HepG2 (cell line): ENCODE measurements around the gene SEMA3C. TPM values are rescaled to one million over a fixed set of nuclear protein-coding genes. Genes with fewer than 3 reads are reported as not detected.

Experiments
- ATAC-seq: fragments of 200-7000 bp; cut with Tn5 transposase; 3 replicates; pipeline ENCODE4 v1.9.1; 2020; ENCODE audit warnings: mild to moderate bottlenecking, moderate library complexity
- BruUV-seq: library from RNA; stranded (reverse); fragments of 400-500 nt; replicated peaks from 2 replicates; lab custom pipeline; 2021; lab: Mats Ljungman, UMichigan
- CTCF ChIA-PET: fragments of 300-600 bp; formaldehyde crosslinking; extraction: SDS; loops from one replicate; lab custom pipeline; 2021; ENCODE audit warnings: low total read pairs, inconsistent platforms, low intra/inter-chr PET ratio; lab: Yijun Ruan, JAX
- POLR2A ChIA-PET: fragments of 350-600 bp; sonication (Branson Sonifier 250); formaldehyde crosslinking; loops from one replicate; lab custom pipeline; 2020; ENCODE audit warnings: antibody characterized with exemption, inconsistent platforms; lab: Yijun Ruan, JAX
- DNase-seq: peaks from one replicate; pipeline ENCODE4 v3.0.0-alpha.2; 2015; ENCODE audit warnings: low spot score
- FAIRE-seq: peaks from 3 replicates; lab custom pipeline; 2011; peaks lifted over from hg19 to GRCh38; lab: Jason Lieb, UNC
- H2AFZ ChIP-seq: one replicate; pipeline ENCODE4 v1.6.1; 2011; ENCODE audit warnings: low read length, inconsistent platforms
- H3K27ac ChIP-seq: fragments of 300-600 bp; 3 replicates; pipeline ENCODE4 v1.8.0; 2011; ENCODE audit warnings: mixed run types, mild to moderate bottlenecking, mixed read lengths, low read length, inconsistent platforms; ENCODE audit not compliant: insufficient read depth; ENCODE audit errors: extremely low read length
- H3K27me3 ChIP-seq, 2 experiments: fragments of 200-600 bp in 1 of 2; 2 replicates in 1 of 2; 3 replicates in 1 of 2; pipeline versions ENCODE4 v1.6.0 to v1.8.0; 2011; ENCODE audit warnings: low read length in 2 of 2, mild to moderate bottlenecking in 2 of 2, moderate library complexity in 2 of 2, inconsistent platforms in 1 of 2; ENCODE audit not compliant: insufficient read depth in 2 of 2, control insufficient read depth in 1 of 2
- H3K36me3 ChIP-seq, 2 experiments: fragments of 200-600 bp in 1 of 2; replicated peaks in 1 of 2; 2 replicates in 1 of 2; 3 replicates in 1 of 2; pipeline versions ENCODE4 v1.5.1 to v1.8.0; 2011; ENCODE audit warnings: low read length in 2 of 2, inconsistent platforms in 1 of 2; ENCODE audit not compliant: insufficient read depth in 2 of 2, control insufficient read depth in 1 of 2
- H3K4me1 ChIP-seq: 2 replicates; pipeline ENCODE4 v1.5.1; 2012; ENCODE audit warnings: low read length, inconsistent platforms; ENCODE audit not compliant: insufficient read depth
- H3K4me2 ChIP-seq: 2 replicates; pipeline ENCODE4 v1.6.0; 2011; ENCODE audit warnings: low read depth, low read length, inconsistent platforms
- H3K4me3 ChIP-seq, 3 experiments: fragments of 200-600 bp in 1 of 3; sonication (generic), shearing (Covaris generic) in 1 of 3; replicated peaks in 1 of 3; 2 replicates each; pipeline ENCODE4 v1.5.1; 2011 to 2016; ENCODE audit warnings: low read length in 3 of 3, inconsistent platforms in 2 of 3, low read depth in 2 of 3, mild to moderate bottlenecking in 2 of 3, control low read depth in 1 of 3, mixed read lengths in 1 of 3; ENCODE audit not compliant: insufficient read depth in 1 of 3
- H3K79me2 ChIP-seq: one replicate; pipeline ENCODE4 v1.6.1; 2011; ENCODE audit warnings: low read length, inconsistent platforms; ENCODE audit not compliant: insufficient read depth
- H3K9ac ChIP-seq: 2 replicates; pipeline ENCODE4 v1.6.0; 2011; ENCODE audit warnings: mild to moderate bottlenecking, low read depth, low read length, inconsistent platforms; ENCODE audit not compliant: insufficient read depth
- H3K9me3 ChIP-seq: 2 replicates; pipeline ENCODE4 v1.5.1; 2012; ENCODE audit warnings: mild to moderate bottlenecking, low read length
- H4K20me1 ChIP-seq: 2 replicates; pipeline ENCODE4 v1.6.0; 2011; ENCODE audit warnings: inconsistent platforms, mild to moderate bottlenecking, low read length, moderate library complexity; ENCODE audit not compliant: insufficient read depth
- CENPBD1 ChIP-seq: sonication (generic); formaldehyde crosslinking; IDR thresholded peaks from 2 replicates; pipeline ENCODE4 v1.8.0; 2022; ENCODE audit warnings: missing genetic modification reagents, low read depth, mild to moderate bottlenecking, borderline replicate concordance
- GTF3A ChIP-seq: sonication (generic); formaldehyde crosslinking; conservative IDR thresholded peaks from 2 replicates; pipeline ENCODE4 v1.4.0; 2020; ENCODE audit warnings: mild to moderate bottlenecking, missing genetic modification reagents
- IRX3 ChIP-seq: sonication (generic); formaldehyde crosslinking; IDR thresholded peaks from 2 replicates; pipeline ENCODE4 v1.8.1; 2023; ENCODE audit warnings: mild to moderate bottlenecking, low read depth, missing genetic modification reagents, borderline replicate concordance
- PITX1 ChIP-seq: sonication (generic); formaldehyde crosslinking; IDR thresholded peaks from 2 replicates; pipeline ENCODE4 v1.5.1; 2020; ENCODE audit warnings: mild to moderate bottlenecking, missing genetic modification reagents
- REL ChIP-seq: sonication (generic); formaldehyde crosslinking; conservative IDR thresholded peaks from 2 replicates; pipeline ENCODE4 v1.8.0; 2022; ENCODE audit warnings: mild to moderate bottlenecking, missing genetic modification reagents, moderate library complexity
- SP2 ChIP-seq: sonication (generic); formaldehyde crosslinking; IDR thresholded peaks from 2 replicates; pipeline ENCODE4 v1.5.1; 2020; ENCODE audit warnings: mild to moderate bottlenecking, missing genetic modification reagents
- SYNCRIP ChIP-seq: fragments of 200-400 bp; formaldehyde crosslinking; IDR thresholded peaks from 2 replicates; pipeline ENCODE4 v1.6.1; 2018; ENCODE audit warnings: mild to moderate bottlenecking, low read depth, low read length; ENCODE audit not compliant: insufficient read depth
- THAP8 ChIP-seq: sonication (generic); formaldehyde crosslinking; IDR thresholded peaks from 2 replicates; pipeline ENCODE4 v1.5.1; 2020; ENCODE audit warnings: missing genetic modification reagents, mild to moderate bottlenecking, borderline replicate concordance
- ZBED4 ChIP-seq: sonication (generic); formaldehyde crosslinking; IDR thresholded peaks from 2 replicates; pipeline ENCODE4 v1.4.0; 2020; ENCODE audit warnings: missing genetic modification reagents, borderline replicate concordance
- ZNF138 ChIP-seq: sonication (generic); formaldehyde crosslinking; IDR thresholded peaks from 2 replicates; pipeline ENCODE4 v1.5.0; 2020; ENCODE audit warnings: mild to moderate bottlenecking, low read depth, missing genetic modification reagents
- ZNF343 ChIP-seq: sonication (generic); formaldehyde crosslinking; IDR thresholded peaks from 2 replicates; pipeline ENCODE4 v1.4.0; 2020; ENCODE audit warnings: mild to moderate bottlenecking, missing genetic modification reagents
- ZNF354B ChIP-seq: sonication (generic); formaldehyde crosslinking; IDR thresholded peaks from 2 replicates; pipeline ENCODE4 v1.8.0; 2022; ENCODE audit warnings: mild to moderate bottlenecking, missing genetic modification reagents
- ZNF547 ChIP-seq: sonication (generic); formaldehyde crosslinking; IDR thresholded peaks from 2 replicates; pipeline ENCODE4 v1.5.1; 2020; ENCODE audit warnings: mild to moderate bottlenecking, missing genetic modification reagents
- ZNF609 ChIP-seq: sonication (generic); formaldehyde crosslinking; IDR thresholded peaks from 2 replicates; pipeline ENCODE4 v1.4.0; 2020; ENCODE audit warnings: mild to moderate bottlenecking, missing genetic modification reagents, borderline replicate concordance
- WGBS: methylation state at CpG from one replicate; pipeline ENCODE4 v1.1.6; 2017; ENCODE audit warnings: low lambda C conversion rate; 5-methylcytosine and 5-hydroxymethylcytosine counted together
- in situ Hi-C: cut with HindIII; loops from 2 replicates; pipeline ENCODE4 v1.10.0; 2017; ENCODE audit warnings: low pct_unique_long_range_greater_than_20kb; ENCODE audit not compliant: extremely low pct_ligation_motif_present
- intact Hi-C: fragments of 100-400 bp; cut with micrococcal nuclease; formaldehyde crosslinking; loops from one replicate; pipeline ENCODE4 v1.10.0; 2022; ENCODE audit not compliant: unreplicated experiment
- polyA plus RNA-seq, 8 experiments: library from polyadenylated mRNA; depleted of rRNA in 3 of 8; stranded (reverse) in 7 of 8; unstranded in 1 of 8; fragments of >200 nt; fragmentation: Illumina TruSeq in 4 of 8; extraction: Trizol in 4 of 8; gene quantifications; 2 replicates each; pipeline versions ENCODE4 v1.2.1 to v1.2.3, GENCODE V29; 2011 to 2016; ENCODE audit warnings: low read depth in 4 of 8, missing spikeins in 1 of 8, mixed read lengths in 1 of 8; ENCODE audit not compliant: insufficient read depth in 1 of 8
- total RNA-seq, 5 experiments: library from RNA; depleted of rRNA; stranded (reverse); fragments of >200 nt; fragmentation: Illumina TruSeq; extraction: Trizol; gene quantifications; 2 replicates each; pipeline ENCODE4 v1.2.3, GENCODE V29; 2016; ENCODE audit warnings: low read depth in 1 of 5

The SEMA3C gene
- total and polyA plus RNA-seq, 2 of the 13 experiments (the other 11 are each of a cell fraction or from before 2014, with no cell fraction given) = 0.05 to 0.13 TPM

- no peaks in the 10 kb centered on the region for H3K9me3 ChIP-seq
- no peak overlapping the region for H3K4me2 ChIP-seq
- no peaks in the 10 kb centered on the region for H3K79me2 ChIP-seq
- ATAC-seq (no peak), DNase-seq (no peak), FAIRE-seq (no peak)
- no peaks in the 10 kb centered on the region for H3K27me3 ChIP-seq
- H2AFZ ChIP-seq = no peak overlapping the region
- H3K4me3 ChIP-seq = no peak overlapping the region
- in situ Hi-C loops (no loop called here), intact Hi-C loops (no loop called here)
- CTCF ChIA-PET = no interaction called here
- 7% methylated on average over 1 of the region's 1 CpG for WGBS
- POLR2A ChIA-PET = no interaction called here
- no TSS peak for BruUV-seq
- no peak overlapping the region for H3K27ac ChIP-seq
- H4K20me1 ChIP-seq = no peaks in the 10 kb centered on the region
- H3K4me1 ChIP-seq = no peaks in the 10 kb centered on the region
- no peaks in the 10 kb centered on the region for H3K36me3 ChIP-seq
- no peak overlapping the region for H3K9ac ChIP-seq
- TF ChIP-seq SYNCRIP = no peak
- TF ChIP-seq SP2 (CRISPR knock-in tag) = no peak
- TF ChIP-seq THAP8 (CRISPR knock-in tag) = no peak
- TF ChIP-seq ZNF609 (CRISPR knock-in tag) = no peak
- no peak for TF ChIP-seq ZBED4 (CRISPR knock-in tag)
- no peak for TF ChIP-seq GTF3A (CRISPR knock-in tag)
- no peak for TF ChIP-seq ZNF343 (CRISPR knock-in tag)
- no peak for TF ChIP-seq IRX3 (CRISPR knock-in tag)
- no peak for TF ChIP-seq CENPBD1 (CRISPR knock-in tag)
- TF ChIP-seq REL (CRISPR knock-in tag) = no peak
- TF ChIP-seq ZNF547 (CRISPR knock-in tag) = no peak
- no peak for TF ChIP-seq PITX1
- no peak for TF ChIP-seq ZNF138 (CRISPR knock-in tag)
- TF ChIP-seq ZNF354B = no peak
These were observed 144.9 kb downstream of the SEMA3C start for GRCh38 chr7:80773787-80774508.
